DMS114 treated with DMSO at 0.1 percent for 48 hours (cell line): ENCODE measurements around the gene CHTF18.

Source experiments
- DNase-seq: peaks from one replicate; lab custom pipeline; 2025; ENCODE audit not compliant: unreplicated experiment; lab: John Stamatoyannopoulos, UW

CHTF18 gene

DNA sequence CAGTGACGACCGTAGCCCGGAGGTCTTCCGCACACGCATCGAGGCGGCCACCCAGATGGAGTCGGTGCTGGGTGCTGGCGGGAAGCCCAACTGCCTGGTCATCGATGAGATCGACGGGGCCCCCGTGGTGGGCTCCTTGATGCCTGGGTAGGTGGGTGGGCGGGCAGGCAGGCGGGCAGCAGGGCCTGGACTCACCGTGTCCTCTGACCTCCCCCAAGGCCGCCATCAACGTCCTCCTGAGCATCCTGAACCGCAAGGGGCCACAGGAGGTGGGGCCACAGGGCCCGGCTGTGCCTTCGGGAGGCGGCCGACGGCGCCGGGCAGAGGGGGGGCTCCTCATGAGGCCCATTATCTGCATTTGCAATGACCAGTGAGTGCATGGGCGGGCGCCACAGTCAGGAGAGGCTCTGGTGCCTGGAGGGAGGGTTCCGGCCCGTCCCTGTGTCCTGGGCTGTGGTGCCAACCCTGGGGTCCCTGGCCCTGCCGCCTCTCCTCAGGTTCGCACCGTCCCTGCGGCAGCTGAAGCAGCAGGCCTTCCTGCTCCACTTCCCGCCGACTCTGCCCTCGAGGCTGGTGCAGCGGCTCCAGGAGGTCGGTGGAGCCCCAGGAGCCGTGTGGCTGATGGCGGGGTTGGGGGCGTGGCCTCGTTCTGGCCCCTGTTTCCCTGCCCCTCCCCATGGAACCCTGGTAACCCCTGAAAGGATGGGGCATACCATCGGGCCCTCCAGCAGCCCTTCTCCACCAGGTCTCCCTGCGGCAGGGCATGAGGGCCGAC is 4.0 kb downstream of the CHTF18 start:
- no peak for DNase-seq

- no peak for DNase-seq
These were observed 5.0 kb downstream of the CHTF18 start for GRCh38 chr16:793414-793813.

DNA sequence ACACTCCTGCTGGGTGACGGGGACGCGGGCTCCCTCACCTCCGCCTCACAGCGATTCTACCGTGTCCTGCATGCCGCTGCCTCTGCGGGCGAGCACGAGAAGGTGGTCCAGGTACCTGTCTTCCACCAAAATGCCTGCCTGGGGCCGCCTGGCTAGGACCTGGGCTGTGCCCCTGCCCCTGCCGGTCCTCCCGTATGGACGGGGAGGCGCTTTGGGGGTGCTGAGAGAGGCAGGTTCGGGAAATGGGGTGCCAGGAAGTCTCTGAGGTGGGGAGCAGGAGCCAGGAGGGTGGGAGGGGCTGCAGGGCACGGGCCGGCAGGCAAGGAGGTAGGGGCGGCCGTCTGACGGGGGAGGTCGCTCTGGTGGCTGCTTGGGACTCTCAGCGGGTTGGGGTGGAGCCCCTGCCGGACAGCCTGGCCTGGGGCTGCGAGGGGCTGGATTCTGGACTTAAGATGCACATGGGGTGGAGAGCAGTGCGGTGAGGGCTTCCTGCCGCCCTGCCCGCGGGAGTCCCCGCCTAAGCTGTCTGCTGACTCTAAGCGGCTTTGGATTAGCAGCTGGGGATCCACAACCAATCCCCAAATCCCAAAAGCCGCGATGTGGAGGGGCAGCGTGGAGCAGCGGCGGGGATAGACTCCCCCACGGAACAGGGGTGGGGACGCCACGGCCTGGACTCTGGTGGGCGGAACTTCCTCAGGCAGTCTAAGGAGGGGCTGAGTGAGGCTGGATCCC is 5.8 kb downstream of the CHTF18 start:
- DNase-seq = no peak

DNA sequence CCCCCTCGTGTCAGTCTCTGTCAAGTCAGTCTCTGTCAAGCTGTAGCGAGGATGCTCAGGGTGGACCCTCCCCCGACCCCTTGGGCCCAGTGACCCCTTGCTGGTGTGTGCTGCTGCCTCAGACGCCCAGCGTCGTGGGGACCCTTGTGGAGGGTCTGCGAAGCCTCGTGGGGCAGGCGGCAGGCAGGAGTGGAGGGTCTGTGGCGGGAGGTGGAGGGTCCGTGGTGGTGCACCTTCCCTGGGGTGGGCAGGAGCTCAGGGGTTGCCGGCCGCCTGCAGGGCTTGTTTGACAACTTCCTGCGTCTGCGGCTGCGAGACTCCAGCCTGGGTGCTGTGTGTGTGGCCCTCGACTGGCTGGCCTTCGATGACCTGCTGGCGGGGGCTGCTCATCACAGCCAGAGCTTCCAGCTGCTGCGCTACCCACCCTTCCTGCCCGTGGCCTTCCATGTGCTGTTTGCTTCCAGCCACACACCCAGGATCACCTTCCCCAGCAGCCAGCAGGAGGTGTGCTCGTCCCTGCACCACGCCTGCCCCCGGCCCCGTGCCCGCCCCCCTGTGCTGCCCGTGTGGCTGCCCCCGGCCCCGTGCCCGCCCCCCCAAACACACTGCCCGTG is 6.5 kb downstream of the CHTF18 start:
- no peak for DNase-seq

GRCh38 chr16:795580-796229 is 7.3 kb downstream of the CHTF18 start:
- DNase-seq = no peak

- DNase-seq = no peak
These were observed 8.1 kb downstream of the CHTF18 start for GRCh38 chr16:796296-797119.

GRCh38 chr16:797120-797420 is 8.7 kb downstream of the CHTF18 start:
- DNase-seq = no peak

GRCh38 chr16:797686-798085 is 9.3 kb downstream of the CHTF18 start:
- DNase-seq = no peak

- DNase-seq = no peak
These were observed 10.2 kb downstream of the CHTF18 start for GRCh38 chr16:798666-799065.

DNA sequence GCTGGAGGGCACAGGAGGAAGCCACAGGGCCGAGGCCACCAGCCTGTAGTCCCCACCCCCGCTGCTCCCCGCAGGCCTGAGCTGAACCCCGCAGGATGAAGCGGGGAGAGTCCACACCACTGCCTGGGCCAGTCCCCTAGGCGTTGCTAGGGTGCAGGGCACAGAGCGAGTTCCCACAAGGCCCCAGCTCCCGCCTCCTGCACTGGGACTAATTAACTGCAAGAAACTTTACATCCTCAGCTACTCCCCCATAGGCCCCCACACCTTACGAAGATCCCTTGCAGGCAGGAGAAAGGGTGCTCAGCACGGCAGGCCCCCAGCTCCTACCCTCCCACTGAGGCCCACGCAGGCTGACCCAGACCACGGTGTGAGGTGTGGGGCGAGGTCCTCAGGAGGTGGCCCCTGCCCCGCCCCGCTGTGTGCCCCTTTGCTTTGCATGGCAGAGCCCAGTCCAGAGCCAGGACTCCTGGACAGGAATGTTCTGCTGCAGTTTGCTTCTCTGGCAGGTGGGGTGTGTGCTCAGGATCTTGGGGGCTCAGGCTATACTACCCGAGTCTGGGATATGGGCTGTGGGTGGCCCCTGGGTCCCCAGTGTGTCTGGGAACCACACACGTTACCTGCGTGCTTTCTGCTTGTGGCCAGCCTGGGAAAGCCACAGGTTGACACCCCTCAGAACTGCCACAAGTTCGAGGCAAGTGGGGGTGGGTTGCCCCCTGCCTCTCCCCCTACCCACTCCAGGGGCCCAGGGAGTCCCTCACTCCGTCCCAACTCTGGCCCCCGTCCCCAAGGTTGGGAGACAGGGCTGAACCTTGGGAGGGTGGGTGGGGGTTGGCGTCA is 10.9 kb downstream of the CHTF18 start:
- DNase-seq = no peak

- no peak for DNase-seq
These were observed 11.8 kb downstream of the CHTF18 start, which contains the start of gene GNG13 for GRCh38 chr16:799948-800833. TSS of gene GNG13 (minus strand) at chr16:800734. CDS start at chr16:799077, 1,657 bp downstream.

DNA sequence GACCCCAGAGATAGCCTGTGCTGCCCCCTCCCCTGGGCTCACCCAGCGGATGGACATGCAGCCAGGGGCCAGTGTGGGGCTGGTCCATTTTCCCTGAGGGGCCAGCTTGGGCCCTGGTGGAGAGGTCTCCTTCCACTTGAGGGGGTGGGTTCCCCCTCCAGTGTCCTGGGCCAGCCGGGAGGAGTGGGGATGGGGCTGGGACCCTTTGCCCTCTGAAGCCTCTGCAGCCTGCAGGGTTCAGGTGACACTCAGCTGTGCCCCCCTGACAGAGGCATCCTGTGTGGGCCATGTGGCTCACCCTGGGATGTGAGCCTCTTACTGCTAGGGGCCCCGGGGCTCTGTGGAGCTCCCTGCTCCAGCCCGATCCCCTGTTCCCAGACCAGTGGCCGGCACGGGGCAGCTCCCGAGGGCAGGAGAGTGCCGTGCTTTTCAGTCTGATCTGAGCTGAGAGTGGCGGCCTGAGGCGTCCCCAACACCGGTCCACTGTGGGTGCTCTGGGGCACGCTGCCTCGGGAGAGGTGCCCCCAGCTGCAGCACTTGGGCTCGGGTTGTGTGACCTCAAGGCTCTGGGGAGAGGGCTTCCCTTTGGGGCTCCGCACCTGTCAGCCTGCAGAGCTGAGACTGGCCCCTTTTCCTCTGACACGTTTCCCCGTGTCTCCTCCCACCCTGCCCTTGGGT is 12.6 kb downstream of the CHTF18 start:
- DNase-seq = no peak

DNA sequence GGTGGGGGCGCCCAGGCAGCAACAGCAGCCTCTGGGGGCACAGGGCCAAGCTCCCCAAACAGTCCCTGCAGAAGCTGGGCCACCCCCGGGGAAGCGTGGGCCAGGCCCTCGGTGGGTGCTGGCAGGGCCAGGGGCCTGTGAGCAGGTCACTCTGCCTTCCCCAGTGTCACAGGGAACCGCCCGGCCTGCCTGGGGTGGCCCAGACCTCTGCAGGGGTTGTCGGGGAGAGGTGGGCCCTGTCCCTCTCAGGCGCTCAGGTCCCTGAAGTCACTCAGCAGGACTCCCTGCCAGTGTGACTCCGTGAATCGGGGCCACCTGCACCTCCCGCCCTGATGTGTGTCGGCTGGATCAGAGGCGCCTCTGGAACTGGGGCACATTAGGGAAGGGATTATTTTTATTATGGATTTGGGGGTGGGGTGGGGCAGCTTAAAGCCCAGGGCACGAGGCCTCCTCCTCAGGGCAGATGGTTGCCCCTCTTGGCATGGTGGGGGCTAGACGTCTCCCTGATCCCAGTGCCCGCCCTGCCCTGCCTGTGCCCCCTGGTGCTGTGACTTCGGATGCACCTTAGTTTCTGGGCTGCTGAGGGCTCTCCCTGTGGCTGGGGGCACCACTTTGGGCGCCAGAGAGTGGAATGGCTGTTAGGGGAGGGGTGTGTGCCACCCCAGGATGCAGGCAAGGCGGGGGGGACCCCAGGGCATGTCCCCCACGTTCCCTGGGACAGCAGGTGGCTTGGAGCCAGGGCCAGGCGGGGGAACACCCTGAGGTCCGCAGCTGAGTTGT is 13.4 kb downstream of the CHTF18 start:
- no peak for DNase-seq

GRCh38 chr16:802461-802860 is 14.0 kb downstream of the CHTF18 start:
- no peak for DNase-seq

DNA sequence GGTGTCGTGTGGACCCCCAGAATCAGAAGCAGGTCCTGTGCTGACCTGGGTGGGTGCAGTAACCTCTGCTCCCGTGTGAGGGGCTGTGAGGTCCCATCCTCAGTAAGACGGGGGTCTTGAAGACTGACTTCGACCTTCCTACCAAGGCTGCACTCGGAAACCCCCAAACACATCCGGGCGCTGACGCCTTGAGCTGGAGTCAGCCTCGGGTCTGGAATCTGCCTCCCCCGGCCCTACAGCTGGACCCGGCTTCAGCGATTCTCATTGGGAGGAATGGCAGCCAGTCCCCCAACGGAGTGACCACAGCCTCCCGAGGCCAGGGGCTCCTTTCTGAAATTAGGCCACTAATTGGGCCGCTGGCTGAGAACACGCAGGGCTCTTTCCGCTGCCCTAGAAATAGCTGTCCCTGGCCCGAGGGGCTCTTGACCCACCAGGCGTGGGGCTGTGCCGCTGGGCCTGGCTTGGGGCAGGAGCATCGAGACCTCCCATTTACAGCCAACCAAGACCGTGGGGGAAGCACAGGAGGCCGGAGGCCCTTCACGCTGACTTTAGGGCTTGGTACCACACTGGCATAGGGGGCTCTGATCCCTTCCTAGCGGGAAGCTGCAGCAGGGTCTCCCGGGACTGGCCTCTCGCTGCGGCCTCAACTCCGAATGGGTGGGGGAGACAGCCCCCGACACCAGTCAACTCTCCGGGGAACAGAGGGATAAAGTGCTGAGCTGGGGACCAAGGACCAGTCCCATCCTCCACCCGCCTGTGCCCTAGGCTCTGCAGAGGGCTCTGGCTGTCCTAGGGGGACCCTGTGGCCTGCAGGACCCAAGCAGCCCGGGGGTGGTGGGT is 14.7 kb downstream of the CHTF18 start:
- no peak for DNase-seq

DNA sequence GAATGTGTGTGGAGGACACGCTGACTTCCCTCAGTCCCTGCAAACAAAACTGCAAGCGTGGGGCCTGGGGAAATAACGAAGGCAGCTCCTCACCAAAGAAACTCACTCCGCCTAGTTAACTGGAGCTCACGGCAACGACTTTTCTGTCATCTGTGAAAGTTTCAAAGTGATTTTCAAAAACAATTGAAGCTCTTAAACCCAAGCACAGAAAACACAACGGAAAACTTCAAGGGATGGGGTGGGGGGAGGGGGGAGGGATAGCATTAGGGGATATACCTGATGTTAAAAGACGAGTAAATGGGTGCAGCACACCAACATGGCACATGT is 15.3 kb downstream of the CHTF18 start:
- DNase-seq = no peak
